ENCODE data around the gene ANXA4.
"Not testable (repeated sequence)": the region's sequence is repeated elsewhere in the genome, so short reads cannot be mapped to it uniquely, and the experiment has no call there.

ANXA4 gene

GRCh38 chr2:69798290-69798908 lies 56.5 kb downstream of the ANXA4 start:
- Histone ChIP-seq H3K4me3 (replicated peaks; ENCODE audit: low read depth, low read length) (peak overlapping the region; percentile 57), H3K36me3 (ENCODE audit: control insufficient read depth, insufficient read depth, low read length) (no peaks in the 10 kb centered on the region; the same call in 1 of the 2 replicates), H3K27me3 (replicated peaks; ENCODE audit: control insufficient read depth, insufficient read depth, low read length) (no peaks in the 10 kb centered on the region)
- TF ChIP-seq CTCF (IDR thresholded peaks at IDR 0.05; ENCODE audit: insufficient read depth, low read length, poor library complexity, severe bottlenecking), result no peak
- DNase-seq (ENCODE audit: extremely low read depth, insufficient read length), result no peak

GRCh38 chr2:69798909-69799526 lies 57.1 kb downstream of the ANXA4 start:
- no peak for DNase-seq (ENCODE audit: extremely low read depth, insufficient read length)
- Histone ChIP-seq H3K4me3 (replicated peaks; ENCODE audit: low read depth, low read length) (peak overlapping the region; percentile 57), H3K27me3 (replicated peaks; ENCODE audit: control insufficient read depth, insufficient read depth, low read length) (no peaks in the 10 kb centered on the region), H3K36me3 (ENCODE audit: control insufficient read depth, insufficient read depth, low read length) (no peaks in the 10 kb centered on the region; the same call in 1 of the 2 replicates)
- no peak for TF ChIP-seq CTCF (IDR thresholded peaks at IDR 0.05; ENCODE audit: insufficient read depth, low read length, poor library complexity, severe bottlenecking)

GRCh38 chr2:69801745-69802290 lies 59.9 kb downstream of the ANXA4 start:
- Histone ChIP-seq H3K27me3 (replicated peaks; ENCODE audit: control insufficient read depth, insufficient read depth, low read length) (no peaks in the 10 kb centered on the region), H3K4me3 (replicated peaks; ENCODE audit: low read depth, low read length) (no peak overlapping the region), H3K36me3 (ENCODE audit: control insufficient read depth, insufficient read depth, low read length) (peaks cover 5% of the 10 kb centered on the region)
- no peak for DNase-seq (ENCODE audit: extremely low read depth, insufficient read length)
- TF ChIP-seq CTCF (IDR thresholded peaks at IDR 0.05; ENCODE audit: insufficient read depth, low read length, poor library complexity, severe bottlenecking), result no peak

GRCh38 chr2:69802781-69803367 lies 60.9 kb downstream of the ANXA4 start:
- H3K27me3 ChIP-seq (replicated peaks; ENCODE audit: control insufficient read depth, insufficient read depth, low read length); DNase-seq (ENCODE audit: extremely low read depth, insufficient read length); H3K36me3 ChIP-seq (ENCODE audit: control insufficient read depth, insufficient read depth, low read length); H3K4me3 ChIP-seq (replicated peaks; ENCODE audit: low read depth, low read length): not testable (repeated sequence)

GRCh38 chr2:69804416-69804815 lies 62.5 kb downstream of the ANXA4 start:
- TF ChIP-seq CTCF (IDR thresholded peaks at IDR 0.05; ENCODE audit: insufficient read depth, low read length, poor library complexity, severe bottlenecking), result no peak
- Histone ChIP-seq H3K36me3 (ENCODE audit: control insufficient read depth, insufficient read depth, low read length) (peaks cover 5% of the 10 kb centered on the region), H3K27me3 (replicated peaks; ENCODE audit: control insufficient read depth, insufficient read depth, low read length) (no peaks in the 10 kb centered on the region), H3K4me3 (replicated peaks; ENCODE audit: low read depth, low read length) (no peak overlapping the region)
- no peak for DNase-seq (ENCODE audit: extremely low read depth, insufficient read length)

- Histone ChIP-seq H3K27me3 (replicated peaks; ENCODE audit: control insufficient read depth, insufficient read depth, low read length) (no peaks in the 10 kb centered on the region), H3K36me3 (ENCODE audit: control insufficient read depth, insufficient read depth, low read length) (peaks cover 5% of the 10 kb centered on the region), H3K4me3 (replicated peaks; ENCODE audit: low read depth, low read length) (no peak overlapping the region)
- no peak for DNase-seq (ENCODE audit: extremely low read depth, insufficient read length)
- no peak for TF ChIP-seq CTCF (IDR thresholded peaks at IDR 0.05; ENCODE audit: insufficient read depth, low read length, poor library complexity, severe bottlenecking)
These were observed 64.0 kb downstream of the ANXA4 start for GRCh38 chr2:69805887-69806286.

All from GM06990 (cell line).